ENCODE results near the gene SMCO2.

SMCO2 gene

GRCh38 chr12:27517961-27518665 is 71.6 kb downstream of the SMCO2 start:
- no peak for TF ChIP-seq ZNF274 (IDR thresholded peaks at IDR 0.05; ENCODE audit: low read depth, low read length)

DNA sequence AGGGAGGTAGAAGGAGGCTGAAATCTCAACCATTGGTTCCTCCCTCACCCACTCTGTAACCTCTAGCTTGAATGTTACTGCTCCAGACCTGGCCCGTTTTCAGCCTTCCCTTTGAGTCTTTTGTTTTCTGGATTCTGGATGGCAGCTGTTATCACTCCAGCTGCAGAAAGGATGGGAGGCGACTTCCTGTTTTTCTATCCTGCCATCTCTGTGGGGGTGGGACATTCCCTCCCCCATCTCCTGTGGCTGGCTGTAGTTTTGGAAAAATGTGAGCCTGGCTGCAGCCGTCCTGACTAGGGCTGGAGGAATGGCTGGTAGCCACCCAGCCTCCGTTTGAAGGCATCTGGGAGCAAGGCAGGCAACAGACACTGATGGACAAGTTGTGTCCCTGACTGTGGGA is 74.5 kb downstream of the SMCO2 start:
- no peak overlapping the region for H3K4me3 ChIP-seq (ENCODE audit: low read length)
- TF ChIP-seq ZNF274 (IDR thresholded peaks at IDR 0.05; ENCODE audit: low read depth, low read length) = no peak

More at GRCh38 chr12:27517961-27518665, 71.6 kb downstream of the SMCO2 start:
- no peak overlapping the region for H3K4me3 ChIP-seq (ENCODE audit: low read length)

DNA sequence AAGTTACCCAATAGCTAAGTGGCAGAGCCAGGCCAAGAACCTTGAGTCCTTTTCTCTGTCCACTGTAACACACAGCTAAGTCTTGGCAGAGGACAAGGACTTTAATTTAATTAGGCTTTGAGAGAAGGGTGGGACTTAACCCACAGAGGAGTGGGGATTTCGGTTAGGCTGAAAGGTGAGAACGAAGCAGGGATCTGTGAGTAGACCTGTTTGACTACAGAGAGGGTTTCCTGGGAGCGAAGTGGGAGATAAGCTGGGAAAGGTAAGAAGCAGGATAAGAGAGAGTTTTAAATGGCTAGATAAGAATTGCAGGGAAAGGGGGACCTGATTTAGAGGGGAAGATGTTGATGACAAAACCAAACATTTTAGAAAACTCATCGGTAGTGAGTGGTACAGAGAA is 75.4 kb downstream of the SMCO2 start:
- no peak for TF ChIP-seq ZNF274 (IDR thresholded peaks at IDR 0.05; ENCODE audit: low read depth, low read length)

DNA sequence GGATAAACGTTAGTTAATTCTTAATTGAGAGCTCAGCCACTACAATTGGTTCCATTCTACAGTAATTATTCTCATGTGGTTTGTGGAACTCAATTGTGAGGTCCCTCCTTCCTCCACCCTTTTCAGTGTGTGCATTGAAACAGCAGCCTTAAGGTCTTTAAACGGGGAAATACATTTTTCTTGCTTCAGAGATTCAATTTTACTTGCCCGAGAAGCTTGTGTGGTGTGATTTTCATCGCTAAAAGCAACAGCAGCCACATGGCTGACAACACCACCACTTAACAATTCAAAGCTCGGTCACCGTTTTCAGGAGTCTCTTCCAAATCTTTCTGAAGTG is 76.7 kb downstream of the SMCO2 start:
- TF ChIP-seq ZNF274 (IDR thresholded peaks at IDR 0.05; ENCODE audit: low read depth, low read length) = no peak
- peak overlapping the region; percentile 93 for H3K4me3 ChIP-seq (ENCODE audit: low read length)

More for the DNA sequence above, 75.4 kb downstream of the SMCO2 start:
- H3K4me3 ChIP-seq (ENCODE audit: low read length) = no peak overlapping the region

- peak within 1 kb of the TSS; percentile 93 for H3K4me3 ChIP-seq (ENCODE audit: low read length)
- TF ChIP-seq ZNF274 (IDR thresholded peaks at IDR 0.05; ENCODE audit: low read depth, low read length) = no peak
These were observed 77.3 kb downstream of the SMCO2 start, which contains the start of gene PPFIBP1 for GRCh38 chr12:27523642-27524493. Gene PPFIBP1, plus strand, starts transcription at chr12:27524206. Its CDS starts 109,191 bp downstream, at chr12:27633397.

GRCh38 chr12:27524494-27524835 is 77.9 kb downstream of the SMCO2 start:
- H3K4me3 ChIP-seq (ENCODE audit: low read length) = peak overlapping the region; percentile 93
- no peak for TF ChIP-seq ZNF274 (IDR thresholded peaks at IDR 0.05; ENCODE audit: low read depth, low read length)

GRCh38 chr12:27524839-27525753 is 78.6 kb downstream of the SMCO2 start:
- peak overlapping the region; percentile 93 for H3K4me3 ChIP-seq (ENCODE audit: low read length)
- no peak for TF ChIP-seq ZNF274 (IDR thresholded peaks at IDR 0.05; ENCODE audit: low read depth, low read length)

GRCh38 chr12:27527512-27527911 is 81.0 kb downstream of the SMCO2 start:
- no peak for TF ChIP-seq ZNF274 (IDR thresholded peaks at IDR 0.05; ENCODE audit: low read depth, low read length)
- no peak overlapping the region for H3K4me3 ChIP-seq (ENCODE audit: low read length)

GRCh38 chr12:27528788-27529187 is 82.3 kb downstream of the SMCO2 start:
- H3K4me3 ChIP-seq (ENCODE audit: low read length) = no peak overlapping the region
- TF ChIP-seq ZNF274 (IDR thresholded peaks at IDR 0.05; ENCODE audit: low read depth, low read length) = no peak

DNA sequence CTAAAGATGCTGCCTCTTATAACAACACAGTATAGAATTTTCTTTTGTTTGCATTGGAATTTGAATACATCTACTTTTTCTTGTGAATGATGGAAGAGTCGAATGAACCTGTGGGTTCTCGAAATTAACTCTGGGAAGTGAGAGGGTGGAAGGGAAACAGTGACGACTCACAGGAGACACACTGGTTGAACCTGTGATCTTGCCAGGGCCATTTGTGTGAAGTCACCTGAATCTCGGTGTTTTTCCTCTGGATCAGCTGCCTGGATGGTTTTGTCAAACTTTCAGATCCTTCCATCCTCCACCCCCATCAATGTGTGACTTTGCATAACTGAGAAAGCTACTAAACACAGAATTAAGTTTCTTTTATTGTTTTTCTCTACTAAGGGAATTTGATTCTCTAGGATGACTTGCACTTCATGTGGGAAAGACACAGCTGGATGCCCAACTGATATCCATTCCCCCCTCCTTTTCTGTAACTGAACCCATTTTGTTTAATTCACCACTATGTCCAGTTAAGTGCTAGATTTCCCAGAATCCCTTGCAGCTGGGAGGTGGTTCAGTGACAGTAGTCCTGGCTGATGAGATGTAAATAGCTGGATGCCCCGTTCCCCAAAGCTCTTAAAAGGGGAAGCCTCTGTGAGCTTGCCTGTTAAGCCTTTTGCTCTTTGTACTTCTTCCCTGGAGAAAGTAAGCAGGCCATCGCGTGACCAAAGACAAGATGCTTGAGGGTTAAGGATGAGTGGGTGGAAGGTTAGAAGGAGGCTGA is 83.8 kb downstream of the SMCO2 start:
- no peak overlapping the region for H3K4me3 ChIP-seq (ENCODE audit: low read length)
- no peak for TF ChIP-seq ZNF274 (IDR thresholded peaks at IDR 0.05; ENCODE audit: low read depth, low read length)

DNA sequence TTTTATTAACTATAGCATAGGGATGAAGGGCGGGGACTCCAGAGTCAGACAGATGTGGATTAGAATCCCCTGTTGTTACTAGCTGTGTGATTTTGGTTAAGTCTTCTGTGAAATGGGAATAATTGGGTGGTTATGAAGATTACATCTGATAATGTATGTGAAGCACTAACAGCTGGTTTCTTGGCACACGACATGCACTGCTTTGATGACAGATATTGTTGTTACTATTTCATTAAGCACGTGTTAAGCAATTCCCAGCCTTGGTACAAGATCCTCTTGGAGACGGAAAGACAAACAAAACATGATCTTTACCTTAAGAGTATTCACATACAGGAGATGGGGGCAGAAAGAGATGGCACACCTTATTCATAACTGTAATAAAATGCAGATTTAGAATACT is 85.4 kb downstream of the SMCO2 start:
- H3K4me3 ChIP-seq (ENCODE audit: low read length) = no peak overlapping the region
- TF ChIP-seq ZNF274 (IDR thresholded peaks at IDR 0.05; ENCODE audit: low read depth, low read length) = no peak

DNA sequence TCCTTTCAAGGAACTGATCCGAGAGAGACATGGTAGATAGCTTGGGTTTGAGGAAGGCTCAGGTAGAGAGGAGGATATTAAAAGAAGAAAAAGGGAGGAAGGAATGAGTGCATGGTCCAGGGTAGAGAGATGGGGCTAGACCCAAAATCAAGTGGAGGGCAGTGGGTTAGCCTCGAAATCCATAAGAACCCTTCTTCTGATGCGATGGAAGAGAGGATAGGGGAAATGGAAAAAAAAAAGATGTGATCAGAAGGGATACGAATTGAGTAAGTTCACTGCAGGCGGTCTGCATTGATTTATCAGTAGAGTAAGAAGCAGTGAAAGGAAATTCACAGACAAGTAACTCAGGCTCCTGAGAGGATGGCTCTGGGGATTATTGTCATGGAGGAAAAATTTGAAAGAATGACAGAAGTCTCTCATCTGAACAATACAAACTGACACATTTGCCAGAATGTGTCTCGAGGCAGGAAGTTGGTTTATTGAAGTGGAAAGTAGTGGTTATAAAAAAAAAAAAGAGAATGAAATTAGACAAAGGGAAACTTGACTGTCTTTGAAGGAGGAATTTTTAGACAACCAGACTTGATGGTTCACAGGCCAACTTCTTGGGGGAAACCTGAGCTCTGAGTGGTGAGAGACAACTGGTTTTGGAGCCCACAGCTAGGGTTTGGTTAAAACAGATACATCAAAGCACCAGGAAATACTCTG is 87.7 kb downstream of the SMCO2 start:
- no peak for TF ChIP-seq ZNF274 (IDR thresholded peaks at IDR 0.05; ENCODE audit: low read depth, low read length)
- H3K4me3 ChIP-seq (ENCODE audit: low read length) = no peak overlapping the region

DNA sequence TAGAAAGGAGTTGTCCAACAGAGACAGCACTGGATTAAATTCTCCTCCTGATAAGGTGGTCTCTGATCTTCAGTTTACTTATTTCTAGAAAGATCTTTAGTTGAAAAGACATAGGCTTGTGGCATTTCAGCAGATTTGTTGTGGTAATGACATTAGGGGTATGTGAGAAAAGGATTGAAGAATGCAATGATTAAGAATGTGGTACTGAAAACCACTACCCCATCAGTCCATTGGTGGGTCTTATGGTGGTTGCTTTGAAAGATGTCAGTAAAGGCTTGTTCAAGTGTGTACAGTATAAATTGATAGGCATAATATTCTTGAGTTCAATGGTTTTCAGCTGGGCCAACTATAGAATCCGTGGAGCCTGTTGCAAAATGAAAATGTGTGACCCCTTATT is 88.2 kb downstream of the SMCO2 start:
- TF ChIP-seq ZNF274 (IDR thresholded peaks at IDR 0.05; ENCODE audit: low read depth, low read length) = no peak
- H3K4me3 ChIP-seq (ENCODE audit: low read length) = no peak overlapping the region
